Left cardiac atrium (tissue), 4 donors: ENCODE results near the gene DENND11. TPM values are rescaled to one million over a fixed set of nuclear protein-coding genes. Genes with fewer than 3 reads are reported as not detected.

Experiments used
- ATAC-seq, 2 donors: fragments of 200-7000 bp; cut with Tn5 transposase; one replicate each; pipeline ENCODE4 v1.9.1; 2020; ENCODE audit warnings: mild to moderate bottlenecking in 2 of 2, moderate library complexity in 2 of 2
- DNase-seq: peaks from one replicate; pipeline ENCODE4 v3.0.0-alpha.2; 2020
- intact Hi-C, 2 donors: fragments of 100-400 bp; cut with DNase I; formaldehyde crosslinking; loops; one replicate each; pipeline versions ENCODE4 v1.14.1 to v1.15.1; 2022 to 2023
- total RNA-seq, 2 donors: library from RNA; stranded (reverse); fragmentation: NEBNext Ultra II Directional; extraction: Animal tissue kit (Norgen Biotek cat#: 25700); gene quantifications; one replicate each; pipeline ENCODE4 v1.2.1, GENCODE V29; 2021
- donor health status: DM: no; HTN: yes; CAD: no.
- donor health status: DM: no; HTN: yes; CAD: no; lungs with severe emphysema.
- donor health status: DM: yes; HTN: yes; CAD: no.
- donor health status: Dilated cardiomyopathy.

Gene DENND11
- total RNA-seq, 2 donors from 2014 or later: 10.6 to 11.1 TPM

DNA sequence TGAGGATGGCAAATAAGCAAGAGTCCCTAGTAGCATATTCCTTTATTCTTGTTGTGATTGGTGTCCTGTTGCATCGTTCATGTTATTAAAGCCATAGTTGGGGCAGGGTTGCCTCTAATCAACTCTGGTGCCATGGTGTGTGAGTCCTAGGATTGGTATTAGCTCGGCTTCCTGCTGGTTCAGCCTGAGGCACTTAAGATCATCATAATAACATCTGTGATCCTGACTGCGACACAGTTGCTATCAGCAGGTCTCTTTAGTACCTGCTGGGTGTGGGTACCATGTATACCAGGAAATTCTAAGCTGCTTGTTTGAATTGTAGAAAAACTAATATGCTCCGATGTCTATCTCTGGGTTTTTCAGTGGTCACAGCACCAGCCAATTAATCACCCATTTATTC lies 7.8 kb upstream of the DENND11 start:
- no peak for ATAC-seq
- intact Hi-C loops: no loop called here
- no peak for DNase-seq

DNA sequence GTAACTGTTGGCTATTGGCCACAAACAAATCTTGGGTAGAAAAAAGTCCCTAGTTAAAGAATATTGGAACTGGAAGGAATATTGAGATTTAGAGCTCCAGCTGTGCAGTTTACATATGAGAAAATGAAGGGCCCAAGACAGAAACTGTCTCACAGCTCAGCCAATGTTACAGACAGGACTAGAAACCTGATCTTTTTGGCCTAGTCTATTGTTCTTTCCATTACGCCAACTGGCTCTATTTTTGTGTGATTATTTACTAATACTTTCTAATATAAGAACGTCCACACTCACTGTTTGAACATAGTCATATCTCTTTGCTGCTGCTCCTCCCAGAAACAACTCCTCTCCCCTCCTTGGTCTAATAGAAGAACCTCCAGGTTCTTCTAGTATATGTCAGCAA lies 7.4 kb upstream of the DENND11 start:
- no peak for DNase-seq
- ATAC-seq: no peak
- intact Hi-C loops: no loop called here

DNA sequence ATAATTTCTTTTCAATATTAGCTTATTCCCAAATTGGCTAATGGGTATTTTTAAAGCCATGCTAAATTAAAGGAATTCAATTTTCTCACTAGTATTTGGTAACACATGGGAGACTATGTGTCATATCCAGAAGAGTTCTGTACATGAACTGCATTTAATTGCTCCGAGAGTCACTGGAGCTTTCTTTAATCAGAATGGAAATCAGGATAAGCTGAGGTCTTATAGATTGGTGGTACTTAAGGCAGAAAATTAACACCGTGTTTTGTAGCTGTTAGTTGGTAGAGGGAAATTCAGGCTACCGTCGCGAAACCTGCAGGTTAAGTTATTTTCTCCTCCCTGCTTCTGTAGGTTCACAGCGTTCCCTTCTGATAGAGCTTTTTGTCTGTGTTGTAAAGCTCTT lies 6.4 kb upstream of the DENND11 start, which contains the start of gene WEE2:
TSS of gene WEE2 (plus strand) at position 3 of the 400 bp plus-strand sequence. CDS start 406 bp downstream, outside the sequence.
- DNase-seq (no peak), ATAC-seq (no peak)
- intact Hi-C loops: no loop called here

DNA sequence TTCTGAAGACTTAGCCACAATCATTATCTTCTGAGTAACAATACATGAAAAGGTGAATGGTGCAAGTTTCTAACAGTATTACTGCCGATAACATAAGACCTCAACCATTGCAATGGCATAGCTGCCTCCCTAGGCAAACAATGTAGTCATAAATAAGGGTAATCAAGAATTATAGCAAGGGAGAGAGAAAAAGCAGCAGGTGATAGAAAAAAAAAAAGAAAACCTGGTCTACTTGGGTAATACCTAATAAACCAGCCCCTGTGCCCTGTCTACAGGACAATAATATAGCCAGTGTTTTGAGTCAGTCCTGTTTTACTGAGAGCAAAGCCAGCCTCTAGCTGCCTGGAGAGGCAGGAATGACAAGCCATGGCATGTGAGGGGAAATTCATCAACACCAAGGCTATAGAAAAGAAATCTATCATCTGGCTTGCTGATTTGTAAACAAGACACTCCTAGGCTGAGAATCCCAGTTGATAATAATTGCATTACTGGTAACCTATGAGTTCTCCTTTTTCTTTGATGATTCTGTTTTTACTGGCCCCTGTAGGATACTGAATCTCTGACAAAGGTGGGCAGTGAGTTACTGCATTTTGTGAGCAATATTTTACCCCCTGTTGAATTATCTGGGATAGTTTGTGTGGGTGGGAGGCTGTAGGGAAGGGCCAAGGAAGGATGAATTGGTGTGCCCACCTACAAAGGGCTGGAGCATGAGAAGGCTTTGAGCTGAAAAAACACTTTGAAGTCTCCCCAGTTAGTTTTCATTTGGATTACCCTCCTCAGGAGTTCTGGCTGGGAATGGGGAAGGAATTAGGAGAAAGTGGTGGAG lies 4.5 kb upstream of the DENND11 start:
- ATAC-seq: no peak
- DNase-seq: no peak
- intact Hi-C loops: no loop called here

DNA sequence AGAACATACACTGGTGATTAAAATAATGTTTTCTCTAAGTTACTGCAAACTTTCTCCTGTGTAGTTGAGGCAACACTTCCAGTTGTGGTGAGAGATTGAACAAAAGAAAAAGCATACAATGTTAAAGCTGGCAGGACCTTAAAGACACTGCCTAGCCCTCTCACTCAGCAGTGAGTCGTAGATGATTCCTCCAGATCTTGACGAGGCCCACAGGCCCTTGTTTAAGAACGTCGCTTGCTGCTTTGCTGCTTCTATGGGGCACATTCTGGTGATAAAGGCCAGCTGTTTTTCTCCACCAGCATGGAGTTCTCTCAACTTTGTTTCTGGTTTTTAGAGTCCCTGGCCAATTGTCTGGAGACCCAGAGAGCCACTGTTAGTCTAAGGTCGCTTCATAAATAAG lies 2.8 kb upstream of the DENND11 start:
- ATAC-seq (no peak), DNase-seq (no peak)
- intact Hi-C loops: no loop called here

DNA sequence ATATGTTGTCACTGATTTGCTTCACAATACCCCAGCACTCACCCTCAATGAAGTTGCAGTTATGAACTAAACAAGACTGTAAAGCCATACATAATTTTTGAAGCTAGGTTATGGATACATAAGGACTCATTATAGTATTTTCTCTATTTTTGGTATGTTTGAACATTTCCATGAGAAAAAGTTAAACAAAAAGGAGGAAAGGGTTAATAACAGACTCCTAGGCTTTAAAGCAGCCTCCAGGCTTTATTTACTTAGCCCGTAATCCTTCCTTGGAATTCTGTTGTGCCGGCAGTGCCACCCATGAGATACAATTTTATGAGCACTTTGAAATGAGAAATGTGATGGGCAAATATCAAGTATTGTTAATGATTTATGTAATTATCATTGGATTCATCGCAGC lies 2.1 kb upstream of the DENND11 start:
- no peak for DNase-seq
- intact Hi-C loops: no loop called here

DNA sequence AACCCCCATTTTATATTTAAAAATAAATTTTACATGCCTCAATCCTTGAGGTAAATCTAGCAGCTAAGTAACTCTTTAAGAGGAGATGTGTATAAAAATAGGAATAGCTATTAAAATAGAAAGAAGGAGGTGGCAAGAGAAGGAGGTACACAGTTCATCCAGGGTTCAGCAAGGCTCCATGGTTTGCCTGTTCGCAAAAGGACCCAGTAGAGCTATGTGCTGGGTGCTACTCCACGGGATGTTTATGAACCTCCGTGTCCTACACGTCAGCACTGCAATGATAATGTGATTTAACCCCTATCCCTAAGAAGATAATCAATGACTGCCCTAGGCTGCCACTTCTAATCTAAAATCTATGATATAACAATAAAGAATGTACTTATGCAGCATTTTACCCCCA lies 926 bp upstream of the DENND11 start:
- DNase-seq (no peak), ATAC-seq (no peak)
- intact Hi-C loops: no loop called here

More for the DNA sequence above, 2.1 kb upstream of the DENND11 start:
- ATAC-seq: no peak

DNA sequence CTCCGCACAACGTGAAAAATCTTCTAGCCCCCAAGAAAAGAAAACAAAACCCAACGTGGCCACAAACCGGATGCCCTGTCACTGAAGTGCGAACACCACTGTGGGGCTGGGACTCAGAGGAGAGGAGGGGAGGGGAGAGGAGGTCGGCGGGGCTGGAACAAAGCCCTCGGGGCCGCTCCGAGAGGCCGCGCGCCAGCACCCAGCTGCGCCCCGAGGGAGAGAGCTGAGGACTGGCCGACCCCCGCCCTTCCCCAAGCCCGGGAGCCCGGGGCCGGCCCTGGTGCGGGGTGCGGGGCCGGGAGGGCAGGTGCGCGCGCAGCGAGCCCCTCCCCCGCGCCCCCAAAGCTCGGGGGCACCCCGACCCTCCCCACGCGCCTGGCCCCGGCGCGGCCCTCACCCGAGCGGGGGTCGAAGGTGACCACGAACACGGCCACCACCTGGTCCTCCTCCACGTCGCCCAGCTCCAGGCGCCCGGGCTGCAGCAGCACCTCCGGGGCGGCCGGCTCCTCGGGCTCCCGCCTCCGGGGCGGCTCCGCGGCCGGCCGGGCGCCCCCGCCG lies 398 bp downstream of the DENND11 start:
- peak; percentile 74 to 87 for ATAC-seq
- DNase-seq: peak; percentile 48
- intact Hi-C loops: no loop called here

DNA sequence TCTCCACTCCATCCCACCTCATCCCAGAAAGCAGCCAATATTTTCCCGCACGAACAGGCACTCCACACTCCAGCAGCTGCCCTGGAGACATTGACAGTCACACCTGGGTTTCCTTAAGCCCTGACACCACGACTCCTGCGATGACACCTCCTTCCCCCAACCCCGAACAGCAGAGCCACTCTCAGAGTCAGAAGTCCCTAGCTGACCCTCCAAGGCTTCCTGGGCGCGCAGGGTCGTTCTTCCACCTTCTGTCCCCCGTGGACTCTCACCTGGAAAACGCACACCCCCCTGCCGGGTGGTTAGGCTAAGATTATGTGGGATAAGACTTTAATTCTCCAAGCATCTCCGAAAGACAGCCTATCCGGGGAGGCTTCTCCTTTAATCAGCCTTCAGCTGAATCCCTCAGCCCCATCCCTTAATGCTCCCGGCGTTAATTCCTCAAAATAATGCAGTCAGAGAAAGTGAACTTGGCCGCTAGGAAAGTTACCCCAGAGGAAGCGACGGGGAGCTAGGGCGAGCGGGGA lies 1.1 kb downstream of the DENND11 start:
- DNase-seq: no peak
- intact Hi-C loops: no loop called here
- peak; percentile 20 to 38 for ATAC-seq

DNA sequence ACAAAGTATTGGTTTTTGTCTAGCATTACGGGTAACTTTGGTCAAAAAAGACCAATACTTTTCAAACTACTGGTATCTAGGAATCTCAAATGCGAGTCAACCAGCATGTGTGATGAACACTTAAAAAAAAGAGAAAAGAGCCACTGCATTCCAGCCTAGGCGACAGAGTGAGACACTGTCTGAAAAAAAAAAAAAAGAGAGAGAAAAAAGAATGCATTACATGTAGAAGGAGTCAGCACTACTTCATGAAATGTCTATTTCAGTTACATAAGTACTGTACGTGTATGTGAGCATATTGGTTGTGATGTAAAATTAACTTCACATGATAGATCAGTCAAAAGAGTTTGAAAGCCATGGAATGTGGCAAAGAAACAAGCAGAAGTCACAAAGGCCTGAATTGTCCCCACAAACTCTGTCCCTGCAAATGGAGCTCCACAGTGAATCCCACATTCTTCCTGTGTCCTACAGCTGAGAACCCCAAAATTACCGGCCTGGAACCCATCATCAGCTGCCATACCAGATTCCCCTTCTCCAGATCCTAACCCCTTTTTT lies 1.6 kb downstream of the DENND11 start:
- no peak for DNase-seq
- intact Hi-C loops: no loop called here
- ATAC-seq: no peak

DNA sequence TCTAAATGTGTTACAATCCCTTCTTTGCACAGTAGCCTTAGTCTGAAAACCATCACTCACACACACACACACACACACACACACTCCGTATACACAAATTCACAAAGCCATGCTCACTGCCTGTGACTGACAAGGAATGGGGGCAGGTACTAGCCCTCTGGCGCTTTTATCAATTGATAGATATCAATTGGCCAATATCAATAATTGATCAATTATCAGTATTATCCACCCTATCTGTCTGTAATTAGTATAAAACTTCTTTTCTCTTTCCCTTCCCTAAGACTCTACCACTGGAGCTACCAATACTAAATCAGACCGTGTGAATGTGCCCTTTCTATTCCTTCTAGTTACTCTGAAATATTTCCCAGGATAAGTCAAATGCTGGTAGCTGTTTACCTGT lies 2.1 kb downstream of the DENND11 start:
- no peak for ATAC-seq
- no peak for DNase-seq
- intact Hi-C loops: no loop called here

DNA sequence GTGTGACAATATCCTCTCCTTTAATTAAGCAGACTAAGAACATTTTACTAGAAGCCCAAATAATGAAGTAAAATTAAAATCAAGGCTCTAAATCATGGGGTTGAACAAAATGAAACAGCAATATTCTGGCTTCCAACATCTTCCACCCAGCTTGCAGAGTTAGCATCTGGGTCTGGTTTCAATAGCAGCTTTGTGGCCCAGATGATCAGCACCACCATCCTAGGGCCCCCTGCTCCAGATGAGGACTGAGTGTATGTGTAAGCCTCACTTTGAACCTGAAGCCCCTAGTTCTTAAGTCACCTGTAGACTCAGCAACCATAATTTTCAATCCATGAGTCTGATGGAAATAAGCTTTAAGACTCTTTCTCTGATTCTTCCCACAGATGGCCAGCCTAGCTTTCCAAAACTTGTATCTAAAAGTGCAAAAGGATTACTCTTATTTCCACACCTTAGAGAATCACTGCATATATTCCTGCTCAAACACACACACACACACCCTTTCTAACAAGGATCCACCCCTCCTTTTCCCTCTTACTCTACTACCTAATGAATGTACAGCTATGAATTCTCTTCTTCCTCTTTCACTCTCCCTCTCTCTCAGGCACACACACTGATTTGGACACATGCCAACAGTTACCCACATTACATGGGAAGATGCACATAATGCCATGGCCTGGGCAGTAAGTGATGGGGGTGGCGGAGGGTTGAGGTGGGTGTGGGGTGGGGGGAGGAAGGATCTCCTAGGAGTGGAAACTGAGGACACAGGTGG lies 3.5 kb downstream of the DENND11 start:
- intact Hi-C loops: no loop called here
- DNase-seq (no peak), ATAC-seq (no peak)

DNA sequence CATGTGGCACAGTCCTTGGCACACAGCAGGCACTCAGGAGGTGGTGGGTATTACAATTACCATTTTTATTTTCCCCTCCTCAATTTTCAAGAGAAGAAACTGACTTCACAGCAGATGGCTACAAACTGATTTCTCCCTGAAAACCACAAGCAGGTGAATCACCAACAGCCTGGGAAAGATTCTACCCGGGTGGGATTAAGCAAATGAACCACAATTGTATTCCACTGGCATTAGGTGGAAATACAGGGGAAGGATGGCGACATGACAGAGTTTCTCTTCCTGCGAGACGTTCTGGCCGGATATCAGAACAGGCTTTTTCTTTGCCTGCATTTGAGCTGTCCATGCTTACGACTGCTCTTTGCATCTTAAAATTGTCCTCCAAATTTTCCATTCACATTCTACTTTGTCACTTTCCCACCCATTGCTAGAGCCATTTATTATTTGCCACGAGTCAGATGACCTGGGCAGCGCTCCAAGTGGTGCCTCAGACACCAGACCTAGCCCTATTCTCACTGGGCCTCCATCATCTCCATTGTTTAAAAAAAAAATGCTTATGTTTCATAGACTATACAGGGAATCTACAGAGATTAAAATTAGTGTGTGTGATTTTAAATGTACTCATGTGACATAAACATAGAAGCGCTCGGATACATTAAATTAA lies 4.6 kb downstream of the DENND11 start:
- DNase-seq: no peak
- ATAC-seq: no peak
- intact Hi-C loops: no loop called here

DNA sequence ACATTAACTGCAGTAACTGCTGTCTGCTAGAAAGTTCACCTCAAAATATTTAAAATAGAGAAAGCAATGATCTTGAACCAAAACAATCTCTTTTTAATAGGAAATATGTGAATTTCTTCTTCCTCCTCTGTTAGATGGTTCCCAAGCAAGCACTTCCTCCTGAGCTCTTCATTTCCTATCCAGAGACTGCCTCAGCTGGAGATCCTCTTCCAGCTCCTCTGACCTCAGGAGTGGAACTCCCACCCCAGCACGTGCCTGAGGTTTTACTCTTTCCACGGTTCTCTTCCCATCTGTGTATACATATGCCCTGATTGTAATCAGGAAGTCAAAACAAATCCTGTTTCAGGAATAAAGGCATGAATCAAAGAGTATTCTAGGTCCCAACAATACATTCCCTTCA lies 5.6 kb downstream of the DENND11 start:
- intact Hi-C loops: no loop called here
- ATAC-seq (peak in 1 of 2 donors; percentile 10), DNase-seq (no peak)

DNA sequence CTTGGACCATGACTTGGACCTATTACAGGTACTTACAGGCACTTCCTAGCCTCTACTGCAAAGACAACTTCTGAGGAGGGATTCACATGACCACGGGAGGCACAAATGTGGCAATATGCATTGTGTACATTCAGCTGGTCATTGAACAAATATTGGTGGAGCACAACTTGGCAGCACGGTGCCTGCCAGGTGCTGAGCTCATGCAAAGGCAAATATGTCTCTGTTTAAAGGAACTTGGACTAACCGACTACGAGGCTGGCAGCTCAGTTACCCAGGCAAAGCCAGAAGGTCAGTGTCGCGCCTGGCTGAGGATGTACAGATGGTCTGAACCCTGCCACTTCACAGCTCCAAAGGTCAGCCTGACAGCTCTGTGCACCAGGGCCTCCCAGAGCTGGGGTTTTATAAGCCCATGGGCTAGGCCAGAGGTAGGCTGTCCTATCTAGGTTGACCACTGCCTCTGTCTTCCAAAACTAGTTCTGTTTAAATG lies 6.1 kb downstream of the DENND11 start:
- ATAC-seq: peak in 1 of 2 donors; percentile 8

DNA sequence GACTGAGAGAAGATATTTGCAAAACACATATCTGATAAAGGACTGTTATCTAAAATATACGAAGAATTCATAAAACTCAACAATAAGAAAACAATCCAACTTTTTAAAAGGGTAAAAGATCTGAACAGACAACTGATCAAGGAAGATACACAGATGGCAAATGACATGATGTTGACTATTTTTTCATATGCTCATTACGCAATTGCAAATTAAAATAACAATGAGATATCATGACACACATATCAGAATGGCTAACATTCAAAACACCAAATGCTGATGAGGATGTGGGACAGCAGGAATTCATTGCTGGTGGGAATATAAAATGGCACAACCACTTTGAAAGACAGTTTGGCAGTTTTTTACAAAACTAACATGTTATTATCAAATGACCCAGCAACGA lies 8.9 kb downstream of the DENND11 start:
- intact Hi-C loops: no loop called here
- no peak for ATAC-seq
- DNase-seq: no peak

More for the DNA sequence above, 6.1 kb downstream of the DENND11 start:
- intact Hi-C loops: no loop called here
- DNase-seq: no peak

DNA sequence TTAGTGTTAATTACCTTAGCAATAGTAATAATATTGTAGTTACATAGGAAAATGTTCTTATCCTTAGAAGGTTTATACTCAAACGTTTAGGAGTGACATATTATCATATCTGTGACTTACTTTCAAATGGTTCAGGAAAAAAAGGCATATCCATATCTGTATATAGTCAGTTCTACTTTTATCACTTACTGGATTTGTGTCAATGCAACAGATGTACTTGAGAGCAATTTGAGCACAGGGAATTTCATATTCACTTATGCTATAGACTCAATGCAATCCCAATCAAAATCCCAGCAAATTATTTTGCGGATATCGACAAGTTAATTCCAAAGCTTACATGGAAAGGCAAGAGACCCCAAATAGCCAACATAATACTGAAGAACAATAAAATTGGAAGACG lies 10.0 kb downstream of the DENND11 start:
- intact Hi-C loops: no loop called here
- DNase-seq: no peak
- no peak for ATAC-seq

DNA sequence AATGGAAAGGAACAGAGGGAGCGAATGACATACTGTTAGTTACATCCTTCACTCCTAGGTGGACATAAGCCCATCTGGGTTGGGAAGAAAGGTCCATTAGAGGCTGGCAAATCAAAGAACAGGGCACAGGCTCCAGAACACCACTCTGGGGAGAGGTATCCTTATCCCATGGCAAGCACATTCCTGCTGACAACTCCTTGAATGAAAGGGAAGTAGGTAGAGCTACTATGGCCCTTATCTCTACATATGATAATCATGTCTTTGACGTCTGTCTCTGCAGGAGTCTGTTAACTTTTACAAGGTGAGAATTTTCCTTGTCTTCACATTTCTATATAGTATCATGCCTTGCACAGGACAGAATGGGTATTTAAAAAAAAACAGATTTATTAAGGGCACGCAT lies 10.4 kb downstream of the DENND11 start:
- intact Hi-C loops: no loop called here
- no peak for DNase-seq
- no peak for ATAC-seq
